Fibroblast of villous mesenchyme (primary cell): Measurements from ENCODE around the gene FAM217A. TPM values are rescaled to one million over a fixed set of nuclear protein-coding genes. Genes with fewer than 3 reads are reported as not detected.

Experiments
- DNase-seq: peaks from one replicate; pipeline ENCODE4 v3.0.0-alpha.2; 2010; ENCODE audit warnings: low read depth
- H3K4me3 ChIP-seq: 2 replicates; pipeline ENCODE4 v1.5.1; 2011; ENCODE audit warnings: low read depth, mild to moderate bottlenecking, low read length
- CTCF ChIP-seq: IDR thresholded peaks from 2 replicates; pipeline ENCODE4 v1.5.1; 2012; ENCODE audit warnings: low read depth, mild to moderate bottlenecking, low read length; ENCODE audit not compliant: insufficient read depth
- total RNA-seq: library from RNA; depleted of rRNA; stranded (reverse); fragments of >200 nt; gene quantifications from 2 replicates; pipeline ENCODE4 v1.2.3, GENCODE V29; 2012

The FAM217A gene
- total RNA-seq, 1 donor = not detected

- H3K4me3 ChIP-seq = no peak overlapping the region
- TF ChIP-seq CTCF = no peak
- no peak for DNase-seq
Measured at GRCh38 chr6:4041480-4041879, 37.5 kb downstream of the FAM217A start.

- peak; percentile 31 for DNase-seq
- no peak for TF ChIP-seq CTCF
- no peak overlapping the region for H3K4me3 ChIP-seq
Measured at GRCh38 chr6:4039348-4039747, 39.6 kb downstream of the FAM217A start.

- H3K4me3 ChIP-seq = no peak overlapping the region
- no peak for TF ChIP-seq CTCF
- no peak for DNase-seq
Measured at GRCh38 chr6:4036581-4036980, 42.4 kb downstream of the FAM217A start.

GRCh38 chr6:4032475-4032874, 46.5 kb downstream of the FAM217A start:
- no peak overlapping the region for H3K4me3 ChIP-seq
- no peak for TF ChIP-seq CTCF
- DNase-seq = no peak

GRCh38 chr6:4031442-4031841, 47.5 kb downstream of the FAM217A start:
- no peak overlapping the region for H3K4me3 ChIP-seq
- TF ChIP-seq CTCF = no peak
- DNase-seq = no peak

GRCh38 chr6:4030669-4031068, 48.3 kb downstream of the FAM217A start:
- no peak for TF ChIP-seq CTCF
- H3K4me3 ChIP-seq = no peak overlapping the region
- no peak for DNase-seq

- TF ChIP-seq CTCF = no peak
- H3K4me3 ChIP-seq = no peak overlapping the region
- DNase-seq = no peak
Measured at GRCh38 chr6:4029687-4030086, 49.2 kb downstream of the FAM217A start.
